K562 (cell line): ENCODE measurements around the gene PABPC1L. TPM values are rescaled to one million over a fixed set of nuclear protein-coding genes. Genes with fewer than 3 reads are reported as not detected.
A peak's percentile ranks its signal among the peaks of the same experiment; 100 is the strongest.

Experiments
- ATF1 ChIP-seq, 2 experiments: fragments of 450-650 bp in 1 of 2; IDR thresholded peaks; 2 replicates each; pipeline ENCODE4 v1.6.1; 2016; ENCODE audit warnings: missing compliant biosample characterization in 1 of 2, missing genetic modification characterization in 1 of 2
- ATF7 ChIP-seq: fragments of 450-650 bp; IDR thresholded peaks from 2 replicates; pipeline ENCODE4 v1.7.1; 2014; ENCODE audit warnings: mild to moderate bottlenecking, moderate library complexity
- CCNT2 ChIP-seq: IDR thresholded peaks from 2 replicates; pipeline ENCODE4 v1.6.1; 2011; ENCODE audit warnings: borderline replicate concordance, low read depth, mild to moderate bottlenecking, moderate library complexity, mixed read lengths, low read length; ENCODE audit not compliant: insufficient read length; ENCODE audit errors: extremely low read depth
- CTBP1 ChIP-seq: fragments of 450-650 bp; IDR thresholded peaks from 2 replicates; pipeline ENCODE4 v1.6.1; 2016; ENCODE audit warnings: borderline replicate concordance
- FOXA3 ChIP-seq, 2 experiments: fragments of 450-650 bp in 1 of 2; sonication (generic) in 1 of 2; formaldehyde crosslinking; IDR thresholded peaks in 1 of 2; conservative IDR thresholded peaks in 1 of 2; 2 replicates each; pipeline versions ENCODE4 v1.4.0 to v1.8.0; 2020 to 2022; ENCODE audit warnings: mild to moderate bottlenecking in 2 of 2, missing genetic modification reagents in 1 of 2
- GABPA ChIP-seq: fragments of 200-800 bp; sonication (Bioruptor generic); conservative IDR thresholded peaks from 2 replicates; pipeline ENCODE4 v1.6.1; 2016; ENCODE audit warnings: low read depth, missing genetic modification characterization, missing compliant biosample characterization
- GABPB1 ChIP-seq: sonication (generic); formaldehyde crosslinking; IDR thresholded peaks from 2 replicates; pipeline ENCODE4 v1.8.0; 2022; ENCODE audit warnings: mild to moderate bottlenecking, missing genetic modification reagents
- KAT7 ChIP-seq: sonication (generic); formaldehyde crosslinking; IDR thresholded peaks from 2 replicates; pipeline ENCODE4 v1.8.0; 2022; ENCODE audit warnings: missing genetic modification reagents, mild to moderate bottlenecking, borderline replicate concordance
- MECOM ChIP-seq: fragments of 250-450 bp; sonication (Bioruptor Pico); IDR thresholded peaks from 2 replicates; pipeline ENCODE4 v1.8.0; 2022; ENCODE audit warnings: inconsistent platforms
- SRF ChIP-seq, 2 experiments: fragments of 250-450, 450-650 bp in 1 of 2; sonication (Bioruptor Pico) in 1 of 2; sonication (generic) in 1 of 2; formaldehyde crosslinking; IDR thresholded peaks; 2 replicates each; pipeline versions ENCODE4 v1.5.0 to v1.5.1; 2020 to 2022; ENCODE audit warnings: mild to moderate bottlenecking in 1 of 2, missing genetic modification reagents in 1 of 2
- TAF1 ChIP-seq: IDR thresholded peaks from 2 replicates; pipeline ENCODE4 v1.6.1; 2011; ENCODE audit warnings: mild to moderate bottlenecking, low read length, moderate library complexity; ENCODE audit not compliant: insufficient read depth, control insufficient read depth, severe bottlenecking; ENCODE audit errors: extremely low read depth
- ZNF436 ChIP-seq: fragments of 250-450, 450-650 bp; sonication (Bioruptor Pico); formaldehyde crosslinking; IDR thresholded peaks from 2 replicates; pipeline ENCODE4 v1.7.0; 2020; ENCODE audit warnings: mild to moderate bottlenecking
- ZNF695 ChIP-seq: fragments of 450-650 bp; formaldehyde crosslinking; IDR thresholded peaks from 2 replicates; pipeline ENCODE4 v1.4.0; 2020; ENCODE audit warnings: mild to moderate bottlenecking, moderate library complexity
- ZNF79 ChIP-seq: fragments of 250-450 bp; sonication (Bioruptor Pico); IDR thresholded peaks from 2 replicates; pipeline ENCODE4 v1.4.0; 2020; ENCODE audit warnings: low read depth, mild to moderate bottlenecking, moderate library complexity
- polyA plus RNA-seq, 8 experiments: library from polyadenylated mRNA; depleted of rRNA in 4 of 8; stranded (reverse) in 5 of 8; unstranded in 3 of 8; fragments of >200 nt; fragmentation: Nextera tagmentation in 2 of 8; fragmentation: Illumina TruSeq in 1 of 8; extraction: Ambion mirVana in 2 of 8; extraction: Trizol in 1 of 8; gene quantifications; 2 replicates each; pipeline versions ENCODE4 v1.2.1 to v1.2.3, GENCODE V29; 2011 to 2014; ENCODE audit warnings: inconsistent platforms in 1 of 8, missing spikeins in 1 of 8
- total RNA-seq, 7 experiments: library from RNA; depleted of rRNA in 6 of 7; stranded (reverse); fragments of >200 nt in 6 of 7; fragmentation: Illumina TruSeq in 2 of 7; extraction: Trizol in 2 of 7; gene quantifications; 2 replicates each; pipeline versions ENCODE4 v1.2.1 to v1.2.3, GENCODE V29; 2011 to 2021; ENCODE audit warnings: low replicate concordance in 1 of 7
- TF ChIP-seq, protein P1 (sequence below): fragments of 200-800 bp; sonication (Bioruptor generic); IDR thresholded peaks from 2 replicates; pipeline ENCODE4 v1.6.1; 2016; ENCODE audit warnings: missing genetic modification characterization, missing compliant biosample characterization
- TF ChIP-seq, protein P2 (sequence below): fragments of 450-650 bp; IDR thresholded peaks from 2 replicates; pipeline ENCODE4 v1.6.1; 2014; ENCODE audit warnings: low read depth, mild to moderate bottlenecking, moderate library complexity, borderline replicate concordance
- TF ChIP-seq, protein P3 (sequence below): fragments of 250-450 bp; sonication (Bioruptor Pico); IDR thresholded peaks from 2 replicates; pipeline ENCODE4 v1.8.0; 2021; ENCODE audit warnings: borderline replicate concordance, mild to moderate bottlenecking, moderate library complexity; ENCODE audit not compliant: poor library complexity, severe bottlenecking

Gene PABPC1L
- total and polyA plus RNA-seq, 9 of the 15 experiments (the other 6 are each of a cell fraction or from before 2014, with no cell fraction given), result 6.0 to 90.3 (median 15.8) TPM

DNA sequence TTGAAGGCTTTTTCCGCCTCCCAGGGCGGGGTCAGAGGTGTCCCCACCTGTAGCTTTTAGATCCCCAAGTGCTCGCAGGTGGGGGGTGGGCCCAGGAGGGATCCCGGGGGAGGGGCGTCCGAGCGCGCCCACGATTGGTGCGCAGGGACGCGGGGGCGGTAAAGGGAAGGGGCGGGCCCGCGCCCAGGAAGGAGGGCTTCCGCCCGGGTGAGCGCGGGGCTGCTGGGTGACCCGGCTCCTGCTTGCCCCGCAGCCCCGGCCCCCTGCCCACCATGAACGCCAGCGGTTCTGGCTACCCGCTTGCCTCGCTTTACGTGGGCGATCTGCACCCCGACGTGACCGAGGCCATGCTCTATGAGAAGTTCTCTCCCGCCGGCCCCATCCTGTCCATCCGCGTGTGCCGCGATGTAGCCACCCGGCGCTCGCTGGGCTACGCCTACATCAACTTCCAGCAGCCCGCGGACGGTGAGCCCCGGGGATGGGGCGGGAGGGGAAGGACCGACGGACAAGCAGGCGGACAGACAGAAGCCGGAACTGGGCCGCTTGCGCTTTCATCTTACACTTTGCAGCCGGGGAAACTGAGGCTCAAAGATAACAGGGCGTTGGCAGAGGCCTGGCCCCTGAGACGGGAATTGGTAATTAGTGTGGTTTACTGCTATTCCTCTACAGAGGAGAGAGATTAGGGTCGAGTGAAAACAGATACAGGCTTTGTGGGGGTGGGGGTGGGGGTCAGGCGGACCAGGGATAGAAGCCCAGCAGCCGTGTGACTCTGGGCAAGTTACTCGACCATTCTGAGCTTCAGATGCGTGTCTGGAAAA is at the start of gene PABPC1L (continued):
- TF ChIP-seq, protein P1, sequence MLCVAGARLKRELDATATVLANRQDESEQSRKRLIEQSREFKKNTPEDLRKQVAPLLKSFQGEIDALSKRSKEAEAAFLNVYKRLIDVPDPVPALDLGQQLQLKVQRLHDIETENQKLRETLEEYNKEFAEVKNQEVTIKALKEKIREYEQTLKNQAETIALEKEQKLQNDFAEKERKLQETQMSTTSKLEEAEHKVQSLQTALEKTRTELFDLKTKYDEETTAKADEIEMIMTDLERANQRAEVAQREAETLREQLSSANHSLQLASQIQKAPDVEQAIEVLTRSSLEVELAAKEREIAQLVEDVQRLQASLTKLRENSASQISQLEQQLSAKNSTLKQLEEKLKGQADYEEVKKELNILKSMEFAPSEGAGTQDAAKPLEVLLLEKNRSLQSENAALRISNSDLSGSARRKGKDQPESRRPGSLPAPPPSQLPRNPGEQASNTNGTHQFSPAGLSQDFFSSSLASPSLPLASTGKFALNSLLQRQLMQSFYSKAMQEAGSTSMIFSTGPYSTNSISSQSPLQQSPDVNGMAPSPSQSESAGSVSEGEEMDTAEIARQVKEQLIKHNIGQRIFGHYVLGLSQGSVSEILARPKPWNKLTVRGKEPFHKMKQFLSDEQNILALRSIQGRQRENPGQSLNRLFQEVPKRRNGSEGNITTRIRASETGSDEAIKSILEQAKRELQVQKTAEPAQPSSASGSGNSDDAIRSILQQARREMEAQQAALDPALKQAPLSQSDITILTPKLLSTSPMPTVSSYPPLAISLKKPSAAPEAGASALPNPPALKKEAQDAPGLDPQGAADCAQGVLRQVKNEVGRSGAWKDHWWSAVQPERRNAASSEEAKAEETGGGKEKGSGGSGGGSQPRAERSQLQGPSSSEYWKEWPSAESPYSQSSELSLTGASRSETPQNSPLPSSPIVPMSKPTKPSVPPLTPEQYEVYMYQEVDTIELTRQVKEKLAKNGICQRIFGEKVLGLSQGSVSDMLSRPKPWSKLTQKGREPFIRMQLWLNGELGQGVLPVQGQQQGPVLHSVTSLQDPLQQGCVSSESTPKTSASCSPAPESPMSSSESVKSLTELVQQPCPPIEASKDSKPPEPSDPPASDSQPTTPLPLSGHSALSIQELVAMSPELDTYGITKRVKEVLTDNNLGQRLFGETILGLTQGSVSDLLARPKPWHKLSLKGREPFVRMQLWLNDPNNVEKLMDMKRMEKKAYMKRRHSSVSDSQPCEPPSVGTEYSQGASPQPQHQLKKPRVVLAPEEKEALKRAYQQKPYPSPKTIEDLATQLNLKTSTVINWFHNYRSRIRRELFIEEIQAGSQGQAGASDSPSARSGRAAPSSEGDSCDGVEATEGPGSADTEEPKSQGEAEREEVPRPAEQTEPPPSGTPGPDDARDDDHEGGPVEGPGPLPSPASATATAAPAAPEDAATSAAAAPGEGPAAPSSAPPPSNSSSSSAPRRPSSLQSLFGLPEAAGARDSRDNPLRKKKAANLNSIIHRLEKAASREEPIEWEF, result no peak
- TF ChIP-seq KAT7 (CRISPR knock-in tag) (peak; percentile 50; the same call in 1 of the 2 replicates), ZNF695 (CRISPR knock-in tag) (no peak), ATF7 (peak; percentile 25; the same call in 1 of the 2 replicates), FOXA3 (CRISPR knock-in tag; conservative IDR thresholded peaks at IDR 0.05 in 1 of 2, IDR thresholded peaks at IDR 0.05 in 1 of 2) (0 out of 4 replicates have a peak, but pooled peaks of 1 of the 2 experiments have one; percentile 46), CTBP1 (peak; percentile 28; the same call in 1 of the 2 replicates), ATF1 (CRISPR knock-in tag; IDR thresholded peaks at IDR 0.05) (no peak), ATF1 (tag; IDR thresholded peaks at IDR 0.05) (no peak; the same call in 1 of the 2 replicates), CCNT2 (peak; percentile 73), SRF (CRISPR knock-in tag; IDR thresholded peaks at IDR 0.05) (peak in 1 of 2 experiments; percentile 48; a peak in 1 of 4 replicates), TAF1 (peak; percentile 43), ZNF79 (no peak), GABPA (tag) (peak; percentile 86), ZNF436 (CRISPR knock-in tag) (no peak), GABPB1 (peak; percentile 80), MECOM (CRISPR knock-in tag) (no peak)
- TF ChIP-seq, protein P2, sequence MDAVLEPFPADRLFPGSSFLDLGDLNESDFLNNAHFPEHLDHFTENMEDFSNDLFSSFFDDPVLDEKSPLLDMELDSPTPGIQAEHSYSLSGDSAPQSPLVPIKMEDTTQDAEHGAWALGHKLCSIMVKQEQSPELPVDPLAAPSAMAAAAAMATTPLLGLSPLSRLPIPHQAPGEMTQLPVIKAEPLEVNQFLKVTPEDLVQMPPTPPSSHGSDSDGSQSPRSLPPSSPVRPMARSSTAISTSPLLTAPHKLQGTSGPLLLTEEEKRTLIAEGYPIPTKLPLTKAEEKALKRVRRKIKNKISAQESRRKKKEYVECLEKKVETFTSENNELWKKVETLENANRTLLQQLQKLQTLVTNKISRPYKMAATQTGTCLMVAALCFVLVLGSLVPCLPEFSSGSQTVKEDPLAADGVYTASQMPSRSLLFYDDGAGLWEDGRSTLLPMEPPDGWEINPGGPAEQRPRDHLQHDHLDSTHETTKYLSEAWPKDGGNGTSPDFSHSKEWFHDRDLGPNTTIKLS, result peak; percentile 78; the same call in 1 of the 2 replicates
- TF ChIP-seq, protein P3, sequence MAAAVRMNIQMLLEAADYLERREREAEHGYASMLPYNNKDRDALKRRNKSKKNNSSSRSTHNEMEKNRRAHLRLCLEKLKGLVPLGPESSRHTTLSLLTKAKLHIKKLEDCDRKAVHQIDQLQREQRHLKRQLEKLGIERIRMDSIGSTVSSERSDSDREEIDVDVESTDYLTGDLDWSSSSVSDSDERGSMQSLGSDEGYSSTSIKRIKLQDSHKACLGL (CRISPR knock-in tag), result no peak
